Heart left ventricle (tissue), 13 donors: Measurements from ENCODE around the gene TIAM2.

Experiments used
- CTCF ChIP-seq, 12 donors: fragments of 200-600 bp; sonication (generic) in 4 of 12; IDR thresholded peaks; one replicate each; pipeline versions ENCODE4 v1.5.0 to v1.8.0; 2018 to 2022; ENCODE audit warnings: antibody characterized with exemption in 12 of 12, mild to moderate bottlenecking in 5 of 12
- POLR2A ChIP-seq, 2 donors: fragments of 450-650 bp; IDR thresholded peaks; one replicate each; pipeline ENCODE4 v1.6.1; 2017; ENCODE audit warnings: antibody characterized with exemption in 2 of 2, mild to moderate bottlenecking in 2 of 2, moderate library complexity in 2 of 2
- donor health status: ischemic (EF 13 %, LVEDD 7.1; RV severe dilation, severe dysfunction).
- donor health status: DM: no; HTN: yes; CAD: no.
- donor health status: DM: no; HTN: no; CAD: no.
- donor health status: ischemic (EF 25% LVEDD 6.9; RV normal size, moderate dysfunction).
- donor health status: ischemic (EF 25% LVEDD 5.7; RV mildly dilated, moderate dysfunction).
- donor health status: ischemic (EF 35%, LVEDD 5.7; RV mildly dilated, moderate dysfunction).
- donor health status: nonischemic (EF 11% LVEDD 7.7; RV severe dilation, severe dysfunction).
- donor health status: DM: yes; HTN: yes; CAD: no.
- donor health status: PGD.
- donor health status: ischemic (EF 29% LVEDD 5.4; RV normal size, mild dysfunction).
- donor health status: nonischemic (EF 23%, LVEDD 6.1; RV moderate dilation, normal function).

- no peak for TF ChIP-seq CTCF (IDR thresholded peaks at IDR 0.05)
- no peak for TF ChIP-seq POLR2A (IDR thresholded peaks at IDR 0.05)
These were observed 82.7 kb downstream of the TIAM2 start for GRCh38 chr6:155077784-155078183.
